NOMO-1 (cell line): ENCODE measurements around the gene PPM1M.

Source experiments
- DNase-seq, 2 experiments: peaks; one replicate each; lab custom pipeline; 2025; ENCODE audit not compliant: unreplicated experiment in 2 of 2; lab: John Stamatoyannopoulos, UW

Gene PPM1M

DNA sequence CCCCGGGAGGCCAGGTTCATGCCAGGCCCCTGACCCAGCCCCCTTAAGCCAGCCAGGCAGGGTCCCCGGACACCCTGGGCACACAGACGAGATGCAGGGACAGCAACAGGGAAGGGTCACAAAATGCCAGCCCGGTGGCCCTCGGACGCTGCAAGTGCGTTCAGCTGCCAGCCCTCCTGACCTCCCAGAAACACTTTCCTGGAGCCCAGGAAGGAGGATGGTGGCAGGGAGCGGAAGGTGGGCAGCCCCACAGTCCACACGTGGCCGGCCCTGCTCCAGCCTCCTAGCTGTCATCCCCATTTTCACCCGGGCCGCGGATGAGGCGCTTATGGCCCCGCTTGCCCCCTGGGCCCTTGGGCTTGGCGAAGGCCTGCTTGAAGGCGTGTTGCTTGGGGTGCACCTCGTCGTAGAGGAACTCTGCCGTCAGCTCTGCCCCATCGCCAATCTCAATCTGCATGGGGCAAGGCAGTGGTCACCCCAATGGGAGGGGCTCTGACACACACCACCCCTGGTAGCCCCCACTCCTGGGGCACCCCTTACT, 16.7 kb upstream of the PPM1M start:
- no peak for DNase-seq

DNA sequence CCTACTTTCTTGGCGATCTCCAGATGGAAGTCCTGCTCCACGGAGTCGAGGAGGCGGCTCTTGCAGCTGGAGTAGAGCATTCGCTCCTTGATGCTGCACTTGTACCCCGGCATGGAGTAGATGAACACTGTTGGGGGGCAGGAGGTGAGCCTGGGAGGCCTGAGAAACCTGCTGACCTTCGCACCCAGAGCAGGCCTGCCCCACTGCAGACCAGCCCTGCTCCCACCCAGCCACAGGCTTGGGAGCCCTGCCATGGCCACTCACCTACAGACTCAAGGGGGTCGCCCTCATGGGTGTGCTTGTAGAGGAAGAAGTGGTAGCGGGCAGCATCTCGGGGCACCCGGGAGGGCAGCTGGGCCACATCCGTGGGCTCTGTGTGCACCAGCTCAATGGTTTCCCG, 15.9 kb upstream of the PPM1M start:
- DNase-seq, result no peak

- DNase-seq, result no peak
These were observed 15.1 kb upstream of the PPM1M start for GRCh38 chr3:52230461-52230860.

GRCh38 chr3:52230889-52231499, 14.6 kb upstream of the PPM1M start:
- DNase-seq, result no peak

DNA sequence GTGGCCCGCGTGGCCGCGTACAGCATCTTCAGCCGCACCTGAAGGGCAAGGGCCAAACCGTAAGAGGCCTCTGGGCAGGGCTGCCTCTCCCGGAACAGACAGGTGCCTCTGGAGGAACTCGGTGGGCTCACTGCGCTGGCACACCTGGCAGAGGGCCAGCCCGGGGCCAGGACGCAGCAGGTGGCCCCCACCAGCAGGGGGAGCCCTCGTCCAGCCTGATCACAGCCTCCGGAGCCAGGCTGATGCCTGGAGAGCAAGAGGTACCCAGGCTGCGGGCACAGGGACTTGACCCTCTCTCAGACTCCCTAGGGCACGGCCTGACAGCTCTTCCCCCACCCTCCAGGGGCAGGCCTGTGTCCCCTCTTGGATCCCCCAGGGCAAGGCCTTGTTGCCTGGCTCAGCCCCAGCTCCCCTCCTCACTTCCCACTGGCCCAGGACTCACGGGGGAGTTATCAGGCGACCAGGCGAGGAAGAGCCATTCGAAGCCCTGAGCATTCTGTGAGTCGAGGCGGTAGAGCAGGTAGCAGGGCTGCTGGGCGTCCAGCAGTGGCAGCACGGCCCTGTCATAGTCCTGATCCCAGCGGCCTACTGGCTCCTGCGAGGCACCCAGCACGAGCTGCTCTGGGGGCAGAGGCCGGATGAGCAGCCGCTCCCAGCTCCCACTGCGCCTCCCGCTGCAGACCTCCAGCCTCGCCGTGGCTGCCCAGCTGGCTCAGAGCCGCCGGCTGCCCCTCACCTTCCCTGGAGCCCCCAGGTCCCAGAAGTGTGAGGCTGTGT, 13.9 kb upstream of the PPM1M start:
- peak; percentile 35 to 49 for DNase-seq

GRCh38 chr3:52232279-52233107, 13.1 kb upstream of the PPM1M start:
- DNase-seq, result no peak

GRCh38 chr3:52233108-52233591, 12.4 kb upstream of the PPM1M start:
- DNase-seq, result no peak

- no peak for DNase-seq
These were observed 11.6 kb upstream of the PPM1M start for GRCh38 chr3:52233968-52234367.

DNA sequence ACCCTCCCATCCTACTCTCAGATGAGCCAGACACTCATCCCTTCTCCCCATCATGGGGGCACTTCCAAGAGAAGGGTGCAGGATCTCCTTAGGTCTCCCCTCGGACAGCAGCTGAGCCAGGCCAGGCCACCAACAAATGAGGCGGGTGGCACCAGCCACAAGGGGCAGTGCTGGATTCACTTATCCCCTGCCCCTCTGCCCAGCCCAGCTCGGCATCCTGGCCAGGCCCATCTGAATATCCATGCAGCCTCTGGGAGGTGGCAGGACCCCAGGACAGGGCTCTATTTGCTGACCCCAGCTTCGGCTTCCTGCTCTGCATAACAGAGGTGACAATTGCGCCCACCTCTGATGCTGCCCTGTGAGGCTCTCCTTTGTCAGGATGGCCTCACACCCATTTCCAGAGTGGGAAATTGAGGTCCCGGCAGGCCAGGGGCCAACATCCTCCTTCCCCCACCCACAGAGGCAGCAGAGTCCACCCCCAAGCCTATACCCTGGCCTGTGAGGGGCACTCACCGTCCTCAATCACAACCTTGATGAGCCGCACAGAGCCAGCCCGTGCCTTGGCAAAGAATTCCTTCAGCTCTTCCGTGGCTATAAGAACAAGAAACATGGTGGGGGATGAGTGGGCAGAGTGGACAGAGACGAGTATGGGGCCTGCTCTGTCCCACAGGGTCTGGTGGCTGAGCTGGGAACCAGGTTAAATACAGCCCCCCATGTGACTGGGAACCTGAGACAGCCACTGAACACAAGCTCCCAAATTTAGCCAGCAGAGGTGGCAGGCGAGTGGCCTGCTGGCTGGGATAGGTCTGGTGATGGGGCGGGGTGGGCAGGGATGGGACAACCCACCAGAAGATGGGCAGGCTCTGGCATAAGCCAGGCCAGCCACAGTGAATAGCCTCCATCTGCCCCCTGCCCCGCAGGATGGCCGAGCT, 10.8 kb upstream of the PPM1M start:
- DNase-seq, result no peak

GRCh38 chr3:52236424-52236886, 9.1 kb upstream of the PPM1M start:
- DNase-seq, result no peak

- no peak for DNase-seq
These were observed 8.4 kb upstream of the PPM1M start for GRCh38 chr3:52237006-52237656.

GRCh38 chr3:52237657-52238172, 7.8 kb upstream of the PPM1M start:
- peak in 1 of 2 experiments; percentile 42 for DNase-seq

- DNase-seq, result no peak
These were observed 7.3 kb upstream of the PPM1M start for GRCh38 chr3:52238193-52238760.

- peak; percentile 59 to 72 for DNase-seq
These were observed 6.5 kb upstream of the PPM1M start, which contains the start of gene TWF2 for GRCh38 chr3:52238761-52239701. Gene TWF2, minus strand, starts transcription at chr3:52239158. Its CDS starts 142 bp downstream, at chr3:52239016.

- DNase-seq, result peak in 1 of 2 experiments; percentile 16
These were observed 5.3 kb upstream of the PPM1M start for GRCh38 chr3:52240059-52240885.

DNA sequence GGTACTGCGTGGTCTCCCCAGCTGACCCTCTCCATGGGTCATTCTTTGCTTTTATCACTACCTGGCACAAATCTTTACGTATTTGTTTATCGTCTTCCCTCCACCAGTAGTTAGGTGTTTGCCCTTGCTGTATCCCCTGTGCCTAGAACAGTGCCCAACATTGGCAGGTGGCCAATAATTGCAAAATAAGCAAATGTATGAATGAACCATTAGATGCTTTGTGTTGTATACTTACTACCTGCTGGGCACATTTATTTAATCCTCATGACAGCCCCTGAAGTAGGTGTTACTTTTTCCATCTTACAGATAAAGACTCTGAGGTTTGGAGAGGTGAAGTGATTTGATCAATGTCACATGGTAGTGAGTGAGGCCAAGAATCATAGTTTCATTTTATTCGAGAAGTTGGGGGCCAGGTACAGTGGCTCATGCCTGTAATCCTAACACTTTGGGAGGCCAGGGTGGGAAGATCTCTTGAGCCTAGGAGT, 4.6 kb upstream of the PPM1M start:
- DNase-seq, result no peak

DNA sequence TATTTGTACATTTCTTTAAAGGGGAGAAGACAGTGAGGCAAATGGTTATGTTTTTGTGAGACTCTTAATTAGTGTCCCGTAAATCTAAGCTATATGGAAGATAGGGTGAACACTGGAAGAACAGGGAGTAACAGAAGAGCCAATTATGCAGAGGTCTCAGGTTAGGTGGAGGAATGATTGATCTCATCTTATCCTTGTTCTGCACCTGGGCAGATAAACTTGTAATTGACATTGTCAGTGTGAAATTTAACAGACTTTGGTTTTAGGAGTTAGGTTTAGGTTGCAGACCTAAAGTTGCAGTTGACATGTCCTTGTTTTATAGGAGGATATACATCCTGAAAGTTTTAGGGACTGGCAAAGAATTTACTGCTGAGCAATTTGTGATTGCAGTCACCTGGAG, 3.5 kb upstream of the PPM1M start:
- no peak for DNase-seq
